Activated T-helper 17 cell treated with anti-CD3 and anti-CD28 coated beads, Interleukin-2, amount 50 U/mL, for 72 hours (primary cell): ENCODE measurements around the gene SKAP1. TPM values are rescaled to one million over a fixed set of nuclear protein-coding genes. Genes with fewer than 3 reads are reported as not detected.

Experiments
- total RNA-seq, 2 donors: library from RNA; stranded (reverse); gene quantifications; one replicate each; pipeline ENCODE4 v1.2.3, GENCODE V29; 2022

Gene SKAP1
- total RNA-seq, 2 donors from 2014 or later = 71.4 to 103 TPM

Other genes starting within 250 kb of the SKAP1 start
- gene HOXB1, start 100.8 kb upstream of the SKAP1 start, total RNA-seq = not detected
- gene HOXB2, start 114.9 kb upstream of the SKAP1 start, total RNA-seq = 10 to 100 TPM in 1 of 2 donors, 1 to 10 TPM in 1; 2.0 to 15.3 TPM
- 1 to 10 TPM; 2.6 to 2.8 TPM for gene HOXB4, start 148.1 kb upstream of the SKAP1 start, total RNA-seq
- gene HOXB3, start 160.0 kb upstream of the SKAP1 start, total RNA-seq = 1 to 10 TPM; 3.1 to 5.4 TPM
- not detected for gene HOXB5, start 163.6 kb upstream of the SKAP1 start, total RNA-seq
- gene HOXB6, start 174.8 kb upstream of the SKAP1 start, total RNA-seq = under 1 TPM; 0.37 to 0.39 TPM
- under 1 TPM in 1 of 2 donors, not detected in 1; 0.95 TPM for gene HOXB7, start 180.8 kb upstream of the SKAP1 start, total RNA-seq
- gene HOXB8, start 185.1 kb upstream of the SKAP1 start, total RNA-seq = not detected
- under 1 TPM; 0.40 to 0.58 TPM for gene HOXB9, start 196.1 kb upstream of the SKAP1 start, total RNA-seq